ENCODE results near the gene EFHC1.

GRCh38 chr6:52524918-52525317 is 104.8 kb downstream of the EFHC1 start:
- TF ChIP-seq HINFP (CRISPR knock-in tag; IDR thresholded peaks at IDR 0.05; ENCODE audit: low read depth) (no peak), ZNF121 (CRISPR knock-in tag; IDR thresholded peaks at IDR 0.05) (no peak), NR2C2 (CRISPR knock-in tag; IDR thresholded peaks at IDR 0.05; ENCODE audit: borderline replicate concordance) (no peak), KLF6 (CRISPR knock-in tag; IDR thresholded peaks at IDR 0.05) (no peak), REST (IDR thresholded peaks at IDR 0.05; ENCODE audit: borderline replicate concordance in 1 of 2, low read depth in 1 of 2, low read length in 2 of 2) (no peak), ZNF17 (CRISPR knock-in tag; IDR thresholded peaks at IDR 0.05) (no peak), HNRNPLL (IDR thresholded peaks at IDR 0.05; ENCODE audit: low read depth, low read length, poor library complexity, severe bottlenecking) (no peak)
